ENCODE measurements around the gene KCTD8. TPM values are rescaled to one million over a fixed set of nuclear protein-coding genes. Genes with fewer than 3 reads are reported as not detected.

The KCTD8 gene
- total and polyA plus RNA-seq, 3 donors from 2014 or later, result 1.5 to 13.6 (median 4.0) TPM

DNA sequence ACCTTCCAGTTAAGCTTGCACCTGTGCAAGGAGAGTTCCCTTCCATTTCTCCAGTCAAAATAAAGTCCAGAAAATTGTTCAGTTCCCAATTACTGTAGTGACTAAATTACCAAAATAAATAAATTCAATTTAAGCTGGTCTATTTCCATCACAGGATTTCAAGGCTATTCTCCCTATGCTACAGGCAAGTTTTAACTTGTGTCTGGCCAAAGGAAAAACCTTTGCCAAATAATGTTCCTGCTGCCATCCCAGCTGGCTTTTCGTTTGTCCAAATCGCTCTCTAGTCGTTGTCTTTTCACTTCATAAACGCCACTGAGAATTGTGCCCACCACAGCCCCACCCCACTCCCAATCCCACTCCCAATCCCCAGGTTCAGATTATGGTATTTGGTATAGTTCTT is 2.4 kb downstream of the KCTD8 start:
- no peaks in the 10 kb centered on the region for H3K9me3 ChIP-seq
- H3K27me3 ChIP-seq, result no peaks in the 10 kb centered on the region
- no peaks in the 10 kb centered on the region for H3K36me3 ChIP-seq (ENCODE audit: low read depth, missing control alignments)
- WGBS, 2 donors, result 1 to 5% methylated on average over 4 of the region's 4 CpGs
- DNase-seq, result no peak
- TF ChIP-seq, protein P1, sequence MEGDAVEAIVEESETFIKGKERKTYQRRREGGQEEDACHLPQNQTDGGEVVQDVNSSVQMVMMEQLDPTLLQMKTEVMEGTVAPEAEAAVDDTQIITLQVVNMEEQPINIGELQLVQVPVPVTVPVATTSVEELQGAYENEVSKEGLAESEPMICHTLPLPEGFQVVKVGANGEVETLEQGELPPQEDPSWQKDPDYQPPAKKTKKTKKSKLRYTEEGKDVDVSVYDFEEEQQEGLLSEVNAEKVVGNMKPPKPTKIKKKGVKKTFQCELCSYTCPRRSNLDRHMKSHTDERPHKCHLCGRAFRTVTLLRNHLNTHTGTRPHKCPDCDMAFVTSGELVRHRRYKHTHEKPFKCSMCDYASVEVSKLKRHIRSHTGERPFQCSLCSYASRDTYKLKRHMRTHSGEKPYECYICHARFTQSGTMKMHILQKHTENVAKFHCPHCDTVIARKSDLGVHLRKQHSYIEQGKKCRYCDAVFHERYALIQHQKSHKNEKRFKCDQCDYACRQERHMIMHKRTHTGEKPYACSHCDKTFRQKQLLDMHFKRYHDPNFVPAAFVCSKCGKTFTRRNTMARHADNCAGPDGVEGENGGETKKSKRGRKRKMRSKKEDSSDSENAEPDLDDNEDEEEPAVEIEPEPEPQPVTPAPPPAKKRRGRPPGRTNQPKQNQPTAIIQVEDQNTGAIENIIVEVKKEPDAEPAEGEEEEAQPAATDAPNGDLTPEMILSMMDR (IDR thresholded peaks at IDR 0.05), result no peak
- TF ChIP-seq POLR2A (IDR thresholded peaks at IDR 0.05), result no peak
- no peaks in the 10 kb centered on the region for H3K4me1 ChIP-seq
- H3K27ac ChIP-seq, result no peak overlapping the region
- intact Hi-C loops (cut with DNase I; ENCODE audit: low total_unique reads), result no loop called here
- peak overlapping the region in 1 of 2 donors; percentile 62 for H3K4me3 ChIP-seq

DNA sequence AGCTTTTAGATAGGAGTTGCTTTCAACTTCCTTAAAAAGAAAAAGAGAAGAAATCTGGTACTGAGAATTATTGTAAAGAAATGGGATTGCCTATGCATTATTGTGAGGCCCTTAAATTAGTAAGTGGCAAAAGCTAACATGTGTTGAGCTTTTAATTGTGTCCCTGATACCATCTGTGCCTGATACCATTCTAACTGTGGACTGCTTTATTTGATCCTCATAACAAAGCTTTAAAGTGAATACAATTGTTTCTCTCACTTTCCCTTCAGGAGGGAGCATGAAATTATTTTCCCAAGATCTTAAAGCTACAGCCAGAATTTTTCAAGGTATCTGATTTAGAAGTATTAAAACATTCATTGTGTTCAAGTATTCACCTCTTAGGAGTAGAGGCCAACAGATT is 9.9 kb downstream of the KCTD8 start:
- DNase-seq, result no peak
- Histone ChIP-seq H3K4me1 (no peaks in the 10 kb centered on the region), H3K27me3 (no peaks in the 10 kb centered on the region), H3K9me3 (no peaks in the 10 kb centered on the region), H3K4me3 (no peak overlapping the region), H3K27ac (no peak overlapping the region), H3K36me3 (ENCODE audit: low read depth, missing control alignments) (no peaks in the 10 kb centered on the region)
- TF ChIP-seq, protein P1 (IDR thresholded peaks at IDR 0.05), result no peak
- TF ChIP-seq POLR2A (IDR thresholded peaks at IDR 0.05), result no peak
- intact Hi-C loops (cut with DNase I; ENCODE audit: low total_unique reads), result no loop called here

- intact Hi-C loops (cut with DNase I; ENCODE audit: low total_unique reads), result no loop called here
- Histone ChIP-seq H3K27me3 (no peaks in the 10 kb centered on the region), H3K27ac (no peak overlapping the region), H3K36me3 (ENCODE audit: low read depth, missing control alignments) (no peaks in the 10 kb centered on the region), H3K9me3 (no peaks in the 10 kb centered on the region), H3K4me1 (no peaks in the 10 kb centered on the region), H3K4me3 (no peak overlapping the region)
- 89 to 94% methylated on average over 2 of the region's 2 CpGs for whole genome bisulfite sequencing, 2 donors
- DNase-seq, result no peak
- no peak for TF ChIP-seq POLR2A (IDR thresholded peaks at IDR 0.05)
- TF ChIP-seq, protein P1 (IDR thresholded peaks at IDR 0.05), result no peak
Observed at GRCh38 chr4:44434247-44434646, 14.4 kb downstream of the KCTD8 start.

- H3K36me3 ChIP-seq (ENCODE audit: low read depth, missing control alignments), result no peaks in the 10 kb centered on the region
- no peaks in the 10 kb centered on the region for H3K9me3 ChIP-seq
- H3K27ac ChIP-seq, result no peak overlapping the region
- DNase-seq, result peak; percentile 44
- intact Hi-C loops (cut with DNase I; ENCODE audit: low total_unique reads), result no loop called here
- 72 to 75% methylated on average over 2 of the region's 2 CpGs for WGBS, 2 donors
- H3K4me1 ChIP-seq, result no peaks in the 10 kb centered on the region
- H3K27me3 ChIP-seq, result no peaks in the 10 kb centered on the region
- TF ChIP-seq, protein P1 (IDR thresholded peaks at IDR 0.05), result peak; percentile 6 to 31 (median 13)
- no peak for TF ChIP-seq POLR2A (IDR thresholded peaks at IDR 0.05)
- no peak overlapping the region for H3K4me3 ChIP-seq
Observed at GRCh38 chr4:44425614-44426208, 22.9 kb downstream of the KCTD8 start.

GRCh38 chr4:44422912-44423311 is 25.7 kb downstream of the KCTD8 start:
- no peaks in the 10 kb centered on the region for H3K4me1 ChIP-seq
- 48 to 62% methylated on average over 1 of the region's 1 CpG for WGBS, 2 donors
- no peaks in the 10 kb centered on the region for H3K9me3 ChIP-seq
- no peak overlapping the region for H3K27ac ChIP-seq
- DNase-seq, result no peak
- H3K36me3 ChIP-seq (ENCODE audit: low read depth, missing control alignments), result no peaks in the 10 kb centered on the region
- no peaks in the 10 kb centered on the region for H3K27me3 ChIP-seq
- TF ChIP-seq POLR2A (IDR thresholded peaks at IDR 0.05), result no peak
- TF ChIP-seq, protein P1 (IDR thresholded peaks at IDR 0.05), result no peak
- intact Hi-C loops (cut with DNase I; ENCODE audit: low total_unique reads), result no loop called here
- no peak overlapping the region for H3K4me3 ChIP-seq
